PFSK-1 (cell line): Measurements from ENCODE around the gene HCAR3.

Source experiments
- FOXP2 ChIP-seq: optimal IDR thresholded peaks from 2 replicates; pipeline ENCODE3; 2011; ENCODE audit warnings: borderline replicate concordance, control low read depth, inconsistent platforms; ENCODE audit not compliant: insufficient read depth; ENCODE audit errors: extremely low read length, extremely low read depth
- POLR2AphosphoS5 ChIP-seq: IDR thresholded peaks from 2 replicates; pipeline ENCODE4 v1.6.1; 2012; ENCODE audit warnings: low read depth, mild to moderate bottlenecking, control low read depth, low read length, moderate library complexity
- SIN3A ChIP-seq: IDR thresholded peaks from 2 replicates; pipeline ENCODE4 v1.6.1; 2012; ENCODE audit warnings: mild to moderate bottlenecking, low read length, moderate library complexity, borderline replicate concordance; ENCODE audit not compliant: insufficient read depth
- TAF1 ChIP-seq: IDR thresholded peaks from 2 replicates; pipeline ENCODE4 v1.6.1; 2012; ENCODE audit warnings: low read length, control low read depth, borderline replicate concordance; ENCODE audit not compliant: insufficient read depth
- TF ChIP-seq, protein P1 (sequence below), 2 experiments: IDR thresholded peaks; 2 replicates each; pipeline versions ENCODE4 v1.6.1 to v1.8.0; 2011 to 2012; ENCODE audit warnings: low read depth in 2 of 2, low read length in 2 of 2, control low read depth in 1 of 2, inconsistent platforms in 1 of 2, mild to moderate bottlenecking in 1 of 2, moderate library complexity in 1 of 2; ENCODE audit not compliant: insufficient read depth in 1 of 2

HCAR3 gene

DNA sequence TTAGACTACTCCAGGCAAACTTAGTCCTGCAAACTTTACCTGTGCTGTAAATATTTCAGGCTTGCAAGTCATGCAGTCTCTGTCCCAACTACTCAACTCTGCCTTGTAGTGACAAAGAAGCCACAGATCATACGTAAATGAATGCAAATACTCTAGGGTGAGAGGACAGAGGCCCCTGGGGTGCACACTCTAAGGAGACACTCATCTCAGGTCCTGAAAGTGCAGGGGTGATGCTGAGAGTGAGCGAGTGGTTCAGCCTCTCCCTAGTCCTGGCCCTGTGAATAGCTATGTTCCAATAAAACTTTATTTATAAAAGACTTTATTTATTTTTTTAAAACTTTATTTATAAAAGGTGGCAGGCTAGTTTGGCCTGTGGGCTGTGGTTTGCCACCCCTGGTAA is 48.3 kb downstream of the HCAR3 start:
- TF ChIP-seq, protein P1, sequence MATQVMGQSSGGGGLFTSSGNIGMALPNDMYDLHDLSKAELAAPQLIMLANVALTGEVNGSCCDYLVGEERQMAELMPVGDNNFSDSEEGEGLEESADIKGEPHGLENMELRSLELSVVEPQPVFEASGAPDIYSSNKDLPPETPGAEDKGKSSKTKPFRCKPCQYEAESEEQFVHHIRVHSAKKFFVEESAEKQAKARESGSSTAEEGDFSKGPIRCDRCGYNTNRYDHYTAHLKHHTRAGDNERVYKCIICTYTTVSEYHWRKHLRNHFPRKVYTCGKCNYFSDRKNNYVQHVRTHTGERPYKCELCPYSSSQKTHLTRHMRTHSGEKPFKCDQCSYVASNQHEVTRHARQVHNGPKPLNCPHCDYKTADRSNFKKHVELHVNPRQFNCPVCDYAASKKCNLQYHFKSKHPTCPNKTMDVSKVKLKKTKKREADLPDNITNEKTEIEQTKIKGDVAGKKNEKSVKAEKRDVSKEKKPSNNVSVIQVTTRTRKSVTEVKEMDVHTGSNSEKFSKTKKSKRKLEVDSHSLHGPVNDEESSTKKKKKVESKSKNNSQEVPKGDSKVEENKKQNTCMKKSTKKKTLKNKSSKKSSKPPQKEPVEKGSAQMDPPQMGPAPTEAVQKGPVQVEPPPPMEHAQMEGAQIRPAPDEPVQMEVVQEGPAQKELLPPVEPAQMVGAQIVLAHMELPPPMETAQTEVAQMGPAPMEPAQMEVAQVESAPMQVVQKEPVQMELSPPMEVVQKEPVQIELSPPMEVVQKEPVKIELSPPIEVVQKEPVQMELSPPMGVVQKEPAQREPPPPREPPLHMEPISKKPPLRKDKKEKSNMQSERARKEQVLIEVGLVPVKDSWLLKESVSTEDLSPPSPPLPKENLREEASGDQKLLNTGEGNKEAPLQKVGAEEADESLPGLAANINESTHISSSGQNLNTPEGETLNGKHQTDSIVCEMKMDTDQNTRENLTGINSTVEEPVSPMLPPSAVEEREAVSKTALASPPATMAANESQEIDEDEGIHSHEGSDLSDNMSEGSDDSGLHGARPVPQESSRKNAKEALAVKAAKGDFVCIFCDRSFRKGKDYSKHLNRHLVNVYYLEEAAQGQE (IDR thresholded peaks at IDR 0.05; ENCODE audit: insufficient read depth in 1 of 2, low read depth in 2 of 2, low read length in 2 of 2), result no peak
- TF ChIP-seq SIN3A (no peak), POLR2AphosphoS5 (no peak), FOXP2 (no peak), TAF1 (no peak)

DNA sequence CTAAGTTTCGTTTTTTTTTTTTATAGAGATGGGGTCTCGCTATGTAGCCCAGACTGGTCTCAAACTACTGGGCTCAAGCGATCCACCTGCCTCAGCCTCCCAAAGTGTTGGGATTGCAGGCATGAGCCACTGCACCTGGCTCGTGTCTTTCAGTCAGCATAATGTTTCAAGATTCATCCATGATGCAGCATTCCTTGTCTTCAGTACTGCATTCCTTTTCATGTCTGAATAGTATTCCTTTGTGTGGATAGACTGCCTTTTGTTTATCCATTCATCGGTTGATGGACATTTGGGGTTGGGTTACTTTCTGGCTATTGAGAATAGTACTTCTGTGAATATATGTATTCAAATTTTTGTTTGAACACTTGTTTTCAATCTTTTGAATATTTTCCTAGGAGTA is 50.9 kb downstream of the HCAR3 start:
- no peak for TF ChIP-seq SIN3A
- TF ChIP-seq, protein P1 (IDR thresholded peaks at IDR 0.05; ENCODE audit: insufficient read depth in 1 of 2, low read depth in 2 of 2, low read length in 2 of 2), result no peak
- no peak for TF ChIP-seq POLR2AphosphoS5
- no peak for TF ChIP-seq FOXP2
- TF ChIP-seq TAF1, result no peak

DNA sequence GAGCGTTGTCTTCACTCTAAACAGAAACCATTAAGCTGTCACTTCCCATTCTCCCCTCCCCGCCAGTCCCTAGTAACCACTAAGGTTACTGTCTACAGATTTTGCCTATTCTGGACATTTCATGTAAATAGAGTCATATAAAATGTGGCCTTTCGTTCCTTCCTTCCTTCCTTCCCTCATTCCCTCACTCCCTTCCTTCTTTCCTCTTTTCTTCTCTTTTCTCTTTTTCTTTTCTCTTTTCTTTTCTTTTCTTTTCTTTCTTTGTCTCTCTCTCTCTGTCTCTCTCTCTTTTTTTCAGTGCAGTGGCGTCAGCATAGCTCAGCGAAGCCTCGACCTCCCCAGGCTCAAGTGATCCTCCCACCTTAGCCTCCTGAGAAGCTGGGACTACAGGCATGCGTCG is 51.3 kb downstream of the HCAR3 start:
- no peak for TF ChIP-seq SIN3A
- TF ChIP-seq, protein P1 (IDR thresholded peaks at IDR 0.05; ENCODE audit: insufficient read depth in 1 of 2, low read depth in 2 of 2, low read length in 2 of 2), result no peak
- TF ChIP-seq TAF1, result no peak
- no peak for TF ChIP-seq FOXP2
- TF ChIP-seq POLR2AphosphoS5, result no peak
